Endothelial cell of umbilical vein (primary cell): Measurements from ENCODE around the gene CD226.

ENCODE experiments used
- CTCF ChIP-seq, 2 donors: IDR thresholded peaks; 1 replicate in 1 of 2; 2 replicates in 1 of 2; pipeline ENCODE4 v1.5.1; 2011; ENCODE audit warnings: low read length in 2 of 2, mild to moderate bottlenecking in 2 of 2, moderate library complexity in 2 of 2, control low read depth in 1 of 2, inconsistent platforms in 1 of 2, low read depth in 1 of 2; ENCODE audit not compliant: insufficient read depth in 1 of 2; ENCODE audit errors: extremely low read depth in 1 of 2
- EZH2 ChIP-seq: IDR thresholded peaks from 2 replicates; pipeline ENCODE4 v1.6.1; 2012; ENCODE audit warnings: borderline replicate concordance, low read depth, mild to moderate bottlenecking, moderate library complexity, low read length, inconsistent platforms; ENCODE audit not compliant: severe bottlenecking

- TF ChIP-seq CTCF (IDR thresholded peaks at IDR 0.05; ENCODE audit: extremely low read depth in 1 of 2, insufficient read depth in 1 of 2, low read depth in 1 of 2, low read length in 2 of 2) (no peak), EZH2 (no peak)
Observed at GRCh38 chr18:69865776-69866175, 81.9 kb downstream of the CD226 start.
